NCI-H1092 (cell line): ENCODE measurements around the gene AMZ2.
"Not testable (repeated sequence)": the region's sequence is repeated elsewhere in the genome, so short reads cannot be mapped to it uniquely, and the experiment has no call there.

Source experiments
- DNase-seq: peaks from one replicate; lab custom pipeline; 2025; lab: John Stamatoyannopoulos, UW

The AMZ2 gene, protein sequence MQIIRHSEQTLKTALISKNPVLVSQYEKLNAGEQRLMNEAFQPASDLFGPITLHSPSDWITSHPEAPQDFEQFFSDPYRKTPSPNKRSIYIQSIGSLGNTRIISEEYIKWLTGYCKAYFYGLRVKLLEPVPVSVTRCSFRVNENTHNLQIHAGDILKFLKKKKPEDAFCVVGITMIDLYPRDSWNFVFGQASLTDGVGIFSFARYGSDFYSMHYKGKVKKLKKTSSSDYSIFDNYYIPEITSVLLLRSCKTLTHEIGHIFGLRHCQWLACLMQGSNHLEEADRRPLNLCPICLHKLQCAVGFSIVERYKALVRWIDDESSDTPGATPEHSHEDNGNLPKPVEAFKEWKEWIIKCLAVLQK

GRCh38 chr17:68247445-68248198, at the start of gene AMZ2:
Gene AMZ2 (plus strand): TSS chr17:68248043. CDS start chr17:68250188, 2,145 bp downstream.
- DNase-seq = peak; percentile 94

- DNase-seq = no peak
Measured at GRCh38 chr17:68198931-68199836, 48.7 kb upstream of the AMZ2 start.

DNA sequence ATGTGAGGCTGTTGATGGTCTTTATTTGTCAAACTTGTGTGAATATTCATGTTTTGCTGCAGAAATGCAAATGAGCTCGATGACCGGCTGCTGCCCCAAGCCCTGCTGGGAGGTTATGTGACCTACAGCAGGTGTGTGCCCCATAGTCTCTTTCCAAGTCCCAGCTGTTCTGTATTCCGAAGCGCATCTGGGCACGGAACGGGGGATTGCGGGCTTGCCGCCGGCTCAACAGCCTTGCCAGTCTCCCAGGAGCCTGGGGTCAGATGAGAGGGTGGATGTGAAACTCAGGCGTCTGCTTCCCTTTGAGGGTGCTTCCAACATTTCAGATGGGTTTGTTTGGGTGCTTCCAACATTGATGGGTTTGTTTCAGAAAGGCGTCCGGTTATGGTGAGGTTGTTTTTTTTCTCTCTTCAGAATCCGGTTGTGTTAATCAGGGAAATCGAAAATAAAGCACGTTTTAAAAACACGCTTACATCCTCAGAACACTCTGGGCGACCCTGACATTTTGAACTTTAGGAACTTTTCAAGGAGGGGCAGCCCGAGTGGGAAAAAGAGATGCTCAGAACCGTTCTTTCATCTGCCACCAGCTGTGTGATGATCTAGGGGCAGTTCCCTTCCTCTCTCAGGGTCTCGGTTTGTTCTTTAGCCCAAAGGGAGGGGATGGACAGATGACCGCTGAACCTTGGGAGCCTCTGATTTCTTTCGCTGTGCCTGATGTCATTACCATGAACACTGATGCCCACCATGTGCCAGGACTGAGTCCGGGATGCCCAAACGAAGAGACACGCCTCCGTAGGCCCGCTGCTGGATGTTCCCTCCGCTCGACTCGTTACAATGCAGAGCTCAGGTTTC, 47.8 kb upstream of the AMZ2 start:
- no peak for DNase-seq

DNA sequence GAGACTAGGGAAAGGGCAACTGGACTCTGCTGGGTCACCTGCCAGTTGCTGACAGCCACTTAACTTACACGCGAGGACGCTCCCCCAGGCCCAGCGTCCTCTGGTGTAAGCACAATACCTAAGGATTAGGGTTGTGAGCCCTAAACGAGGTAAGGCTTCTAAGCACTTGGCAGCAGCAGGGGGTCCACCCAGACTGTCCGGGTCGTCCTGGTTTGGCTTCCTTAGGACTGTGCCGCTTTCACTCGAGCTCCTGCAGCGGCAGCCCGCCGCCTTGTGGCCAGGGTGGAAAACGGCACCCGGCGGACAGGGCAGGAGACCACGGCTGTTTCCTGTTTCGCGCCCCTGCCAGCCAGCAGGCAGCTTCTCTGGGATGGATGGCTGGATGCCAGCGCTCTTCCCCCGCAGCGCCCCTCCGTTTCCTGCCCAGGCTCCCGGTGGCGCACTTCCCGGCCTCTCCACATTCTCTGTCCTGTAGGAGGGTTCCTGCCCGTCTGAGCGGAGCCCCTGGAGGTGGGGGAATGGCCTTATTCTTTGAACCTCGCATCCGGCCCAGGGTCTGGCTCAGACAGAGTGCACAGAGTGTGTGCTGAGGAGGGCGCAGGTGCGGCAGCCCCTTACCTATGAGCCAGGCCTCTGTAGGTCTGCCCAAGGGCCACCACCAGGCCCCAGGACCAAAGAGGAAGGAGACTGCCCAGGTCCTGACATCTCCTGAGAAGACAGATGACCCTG, 47.0 kb upstream of the AMZ2 start:
- DNase-seq = peak; percentile 50

DNA sequence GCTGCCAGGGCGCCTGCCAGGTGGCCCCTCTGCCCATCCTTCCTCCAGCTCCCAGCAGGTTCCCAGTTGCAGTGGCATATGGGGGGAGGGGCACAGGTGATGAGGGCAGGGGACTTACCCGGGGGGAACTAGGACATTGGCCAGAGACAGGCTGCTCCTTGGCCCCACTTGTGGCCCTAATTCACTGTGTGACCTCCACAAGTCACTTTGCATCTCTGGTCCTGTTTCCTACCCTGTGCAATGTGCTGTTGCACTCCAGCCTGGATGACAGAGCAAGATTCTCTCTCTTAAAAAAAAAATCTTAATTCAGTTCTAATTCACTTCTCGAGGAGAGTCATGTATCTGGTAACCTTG, 46.4 kb upstream of the AMZ2 start:
- DNase-seq = not testable (repeated sequence)

DNA sequence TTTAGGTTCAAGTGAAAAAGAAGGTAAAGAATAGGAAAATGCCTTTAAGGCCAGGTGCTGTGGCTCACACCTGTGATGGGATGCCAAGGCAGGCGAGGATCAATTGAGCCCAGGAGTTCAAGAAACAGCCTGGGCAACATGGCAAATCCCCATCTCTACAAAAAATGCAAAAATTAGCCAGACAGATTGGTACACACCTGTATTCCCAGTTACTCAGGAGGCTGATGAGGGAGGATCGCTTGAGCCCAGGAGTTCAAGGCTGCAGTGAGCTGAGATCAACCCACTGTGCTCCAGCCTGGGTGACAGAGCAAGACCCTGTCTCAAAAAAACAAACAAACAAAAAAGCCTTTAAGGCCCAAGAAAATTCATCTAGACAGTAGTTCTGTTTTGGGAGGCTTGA, 45.5 kb upstream of the AMZ2 start:
- DNase-seq = not testable (repeated sequence)

DNA sequence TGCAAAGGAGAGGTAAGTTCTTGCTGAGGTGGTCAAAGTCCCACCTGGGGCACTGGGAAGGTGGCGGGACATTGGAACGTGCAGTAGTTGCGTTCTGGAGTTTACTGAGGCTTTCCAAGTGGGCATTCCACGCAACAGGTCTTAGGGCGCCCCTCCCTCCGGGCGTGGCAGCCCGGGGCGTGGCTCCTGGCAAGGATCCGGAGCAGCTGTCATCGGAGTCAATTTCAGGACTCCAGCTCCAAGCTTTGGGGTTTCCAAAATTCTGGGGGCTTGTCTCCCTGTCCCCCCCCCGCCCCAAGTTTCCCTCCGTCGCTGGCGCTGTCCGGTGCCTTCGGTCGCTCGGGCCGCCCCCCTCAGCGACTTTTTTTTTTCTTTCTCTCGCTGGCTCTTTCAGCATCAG, 43.1 kb upstream of the AMZ2 start:
- no peak for DNase-seq

DNA sequence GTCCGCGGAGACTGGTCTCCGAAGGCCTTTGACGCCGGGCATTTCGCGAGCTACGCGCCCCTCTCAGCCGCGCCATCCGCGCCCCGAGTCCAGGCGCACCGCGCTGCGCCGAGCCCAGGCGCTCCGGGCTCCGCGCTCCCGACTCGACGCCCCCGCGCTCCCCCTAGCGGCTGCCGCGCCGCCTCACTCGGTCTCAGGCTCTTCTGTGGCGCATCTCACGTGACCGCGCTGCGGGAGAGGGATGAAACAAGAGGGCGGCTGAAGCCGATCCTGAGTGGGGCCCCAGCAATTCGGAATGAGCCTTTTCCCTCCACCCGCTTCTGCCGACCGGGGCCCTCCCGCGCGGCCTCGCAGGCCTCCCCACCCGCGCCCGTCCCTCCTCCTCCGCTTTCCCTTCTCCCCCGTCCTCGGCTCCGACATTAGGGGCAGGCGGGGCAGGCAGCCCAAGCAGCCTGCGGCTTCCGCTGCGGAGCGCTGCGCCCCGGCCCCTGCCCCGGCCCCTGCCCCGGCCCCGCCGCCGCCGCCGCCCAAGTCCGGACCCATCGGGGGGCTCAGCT, 42.5 kb upstream of the AMZ2 start:
- peak; percentile 86 for DNase-seq

DNA sequence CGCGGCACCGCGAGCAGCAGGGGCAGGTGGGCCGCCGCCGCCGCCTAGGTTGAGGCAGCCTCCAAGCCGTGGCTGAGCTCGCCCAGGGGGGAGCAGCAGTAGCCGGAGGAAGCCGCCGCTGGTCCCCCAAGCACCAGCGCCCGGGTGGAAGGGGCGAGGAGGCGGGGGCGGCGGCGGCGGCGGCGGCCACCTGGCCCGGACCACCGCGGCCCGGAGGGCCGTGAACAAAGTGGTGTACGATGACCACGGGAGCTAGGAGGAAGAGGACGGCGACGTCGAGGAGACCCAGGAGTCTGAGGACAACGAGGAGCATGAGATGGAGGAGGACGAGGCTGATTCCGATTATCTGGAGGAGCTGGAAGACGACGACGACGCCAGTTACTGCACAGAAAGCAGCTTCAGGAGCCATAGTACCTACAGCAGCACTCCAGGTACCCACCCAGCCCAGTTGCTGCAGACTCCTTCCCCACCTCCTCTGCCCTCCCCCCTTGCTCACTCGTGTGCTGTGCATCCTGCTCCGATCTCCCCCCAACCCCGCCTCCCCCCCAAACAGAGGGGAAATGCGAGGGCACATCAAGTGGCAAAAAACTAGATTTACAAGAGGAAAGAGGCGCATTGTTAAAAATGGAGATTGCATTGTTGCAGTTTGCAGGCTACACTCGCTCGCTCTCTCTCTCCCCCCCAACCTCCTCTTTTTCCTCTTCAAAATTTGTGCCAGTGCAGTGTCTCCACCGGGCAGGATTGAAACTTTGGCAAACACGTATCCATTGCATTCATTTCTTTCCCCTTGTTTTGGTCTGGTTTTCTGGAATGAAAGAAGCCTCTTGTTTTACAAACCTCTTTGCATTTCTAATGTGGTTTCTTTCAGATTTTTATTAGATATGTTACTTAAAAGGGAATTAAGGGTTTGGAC, 41.8 kb upstream of the AMZ2 start:
- DNase-seq = no peak

GRCh38 chr17:68207651-68208253, 40.1 kb upstream of the AMZ2 start:
- no peak for DNase-seq

GRCh38 chr17:68208651-68209050, 39.2 kb upstream of the AMZ2 start:
- DNase-seq = not testable (repeated sequence)

DNA sequence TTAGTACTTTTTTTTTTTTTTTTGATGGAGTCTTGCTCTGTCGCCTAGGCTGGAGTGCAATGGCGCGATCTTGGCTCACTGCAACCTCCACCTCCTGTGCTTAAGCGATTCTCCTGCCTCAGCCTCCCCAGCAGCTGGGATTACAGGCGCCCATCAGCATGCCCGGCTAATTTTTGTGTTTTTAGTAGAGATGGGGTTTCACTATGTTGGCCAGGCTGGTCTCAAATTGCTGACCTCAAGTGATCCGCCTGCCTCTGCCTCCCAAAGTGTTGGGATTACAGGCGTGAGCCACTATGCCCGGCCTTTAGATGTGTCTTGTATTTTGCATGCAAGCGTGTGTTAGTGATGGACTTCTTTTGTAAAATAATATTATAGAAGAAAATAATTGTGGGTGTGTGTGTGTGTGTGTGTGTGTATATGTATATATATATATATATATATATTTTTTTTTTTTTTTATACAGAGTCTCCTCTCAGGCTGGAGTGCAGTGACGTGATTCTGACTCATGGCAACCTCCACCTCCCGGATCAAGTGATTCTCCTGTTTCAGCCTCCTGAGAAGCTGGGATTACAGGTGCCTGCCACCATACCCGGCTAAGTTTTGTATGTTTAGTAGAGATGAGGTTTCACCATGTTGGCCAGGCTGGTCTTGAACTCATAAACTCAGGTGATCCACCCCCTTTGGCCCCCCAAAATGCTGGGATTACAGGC, 38.5 kb upstream of the AMZ2 start:
- DNase-seq = not testable (repeated sequence)

DNA sequence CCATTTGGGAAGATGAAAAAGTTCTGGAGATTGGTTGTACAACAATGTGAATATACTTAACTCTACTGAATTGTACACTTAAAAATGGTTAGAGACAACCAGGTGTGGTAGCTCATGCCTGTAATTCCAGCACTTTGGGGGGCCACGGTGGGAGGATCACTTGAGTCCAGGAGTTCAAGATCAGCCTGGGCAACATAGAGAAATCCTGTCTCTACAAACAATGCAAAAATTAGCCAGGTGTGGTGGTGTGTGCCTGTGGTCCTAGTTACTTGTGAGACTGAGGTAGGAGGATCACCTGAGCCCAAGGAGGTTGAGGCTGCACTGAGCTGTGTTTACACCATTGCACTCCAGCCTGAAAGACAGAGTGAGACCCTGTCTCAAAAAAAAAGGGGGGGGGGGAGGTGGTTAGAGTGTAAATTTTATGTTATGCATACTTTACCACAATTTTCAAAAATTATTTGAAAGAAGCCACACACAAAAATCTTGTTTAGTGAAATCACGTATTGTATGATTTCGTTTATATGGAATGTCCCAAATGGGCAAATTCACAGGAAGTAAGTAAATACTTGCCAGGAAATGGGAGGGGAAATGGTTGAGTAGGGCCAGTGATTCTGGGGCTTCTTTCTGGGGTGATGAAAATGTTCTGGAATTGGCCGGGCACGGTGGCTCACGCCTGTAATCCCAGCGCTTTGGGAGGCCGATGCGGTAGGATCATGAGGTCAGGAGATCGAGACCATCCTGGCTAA, 37.1 kb upstream of the AMZ2 start:
- no peak for DNase-seq

DNA sequence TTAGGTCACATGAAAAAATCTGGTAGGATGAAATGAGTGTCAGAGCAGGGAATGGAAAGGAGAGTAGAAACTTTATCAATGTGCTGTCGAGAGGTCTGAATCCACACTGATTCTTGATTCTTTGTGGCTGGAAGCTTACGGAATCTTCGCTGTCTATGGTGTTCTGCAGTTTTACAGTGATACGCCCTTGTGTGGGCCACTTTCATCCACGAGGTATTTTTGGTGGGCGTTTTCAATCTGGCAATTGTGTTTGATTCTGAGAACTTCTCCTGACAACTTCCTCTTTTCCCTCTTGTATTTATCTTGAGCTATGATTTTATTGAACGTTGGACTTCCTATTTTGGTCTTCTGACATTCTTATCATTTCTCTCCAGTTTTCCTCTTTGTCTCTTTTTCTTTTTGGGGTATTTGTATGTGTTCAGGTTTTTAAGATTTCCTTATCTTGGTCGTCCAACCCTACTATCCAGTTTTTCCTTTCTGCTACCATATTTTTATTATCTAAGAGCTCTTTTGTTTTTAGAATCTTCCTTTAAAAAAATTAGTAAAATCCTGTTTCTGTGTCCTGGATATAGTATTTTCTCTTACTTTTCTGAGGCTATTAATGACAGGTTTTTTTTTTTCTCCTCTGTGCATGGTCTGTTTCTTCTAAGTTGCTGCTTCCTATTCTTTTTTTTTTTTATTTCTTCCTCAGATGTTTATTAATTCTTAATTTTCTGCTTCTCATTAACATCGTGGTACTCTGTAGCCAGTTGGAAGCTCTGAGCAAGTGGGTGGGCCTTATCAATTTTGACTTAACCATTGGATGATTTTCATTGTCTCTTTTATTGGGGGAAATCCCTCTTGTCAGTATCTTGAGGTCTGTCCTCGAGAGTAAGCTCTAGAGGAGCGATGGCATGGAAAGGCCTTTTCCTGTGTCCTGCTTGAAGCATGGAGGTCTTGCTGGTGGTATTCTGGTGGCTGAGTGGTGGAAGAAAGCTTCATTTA, 34.1 kb upstream of the AMZ2 start:
- DNase-seq = not testable (repeated sequence)

DNA sequence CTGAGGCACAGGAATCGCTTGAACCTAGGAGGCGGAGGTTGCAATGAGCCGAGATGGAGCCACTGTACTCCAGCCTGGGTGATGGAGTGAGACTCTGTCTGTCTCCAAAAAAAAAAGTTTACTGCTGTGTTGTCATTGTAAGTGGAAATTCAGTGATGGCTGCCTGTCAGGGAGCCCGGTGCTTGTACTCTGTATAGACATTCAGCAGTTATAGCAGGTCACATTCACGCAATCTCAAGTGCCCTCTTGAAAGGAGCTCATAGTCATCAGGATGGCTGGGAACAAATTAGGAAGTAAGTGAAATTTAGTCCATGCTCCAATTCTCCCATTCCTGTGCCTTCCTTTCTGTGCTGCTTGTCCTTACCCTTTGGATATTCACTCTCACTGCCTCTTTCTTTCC, 32.4 kb upstream of the AMZ2 start:
- DNase-seq = not testable (repeated sequence)

- DNase-seq = not testable (repeated sequence)
Measured at GRCh38 chr17:68219429-68219828, 28.4 kb upstream of the AMZ2 start.
